Measurements from ENCODE around the gene SORCS2. TPM values are rescaled to one million over a fixed set of nuclear protein-coding genes. Genes with fewer than 3 reads are reported as not detected.

SORCS2 gene
- total RNA-seq, 2 experiments from 2014 or later: 0.07 to 0.15 TPM

DNA sequence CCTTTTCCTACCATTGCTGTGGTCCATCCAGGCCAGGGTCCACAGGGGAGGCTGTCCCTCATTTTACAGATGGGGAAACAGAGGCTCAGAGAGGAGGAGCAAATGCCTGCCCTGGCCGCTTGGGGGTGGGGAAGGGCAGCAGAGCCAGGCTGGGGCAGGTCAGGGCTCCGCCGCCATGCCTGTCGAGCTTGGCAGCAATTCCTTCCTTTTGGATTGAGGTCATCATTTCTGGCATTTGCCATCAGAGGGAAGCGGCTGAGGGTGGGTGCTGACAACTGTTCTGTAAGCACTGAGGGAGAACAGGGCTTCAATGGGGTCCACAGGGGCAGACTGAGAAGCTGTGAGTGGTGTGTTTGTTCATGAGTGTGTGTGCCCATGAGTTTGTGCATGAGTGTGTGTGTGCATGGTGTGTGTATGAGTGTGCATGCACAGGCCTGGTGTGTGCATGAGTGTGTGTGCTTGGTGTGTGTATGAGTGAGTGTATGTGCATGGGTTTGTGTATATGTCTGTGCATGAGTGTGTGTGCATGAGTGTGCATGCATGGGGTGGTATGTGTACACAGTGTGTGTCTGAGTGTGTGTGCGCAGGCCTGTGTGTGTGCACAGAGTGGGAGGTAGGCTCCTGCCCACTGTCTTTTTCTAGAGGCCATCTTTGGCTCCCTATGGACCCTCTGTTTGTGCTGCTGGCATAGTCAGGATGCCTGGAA is 115.2 kb downstream of the SORCS2 start:
- Mint-ChIP-seq H3K36me3 (ENCODE audit: low read depth) (no peaks in the 10 kb centered on the region), H3K4me1 (ENCODE audit: low read depth) (no peaks in the 10 kb centered on the region), H3K9me3 (no peaks in the 10 kb centered on the region), H3K27ac (no peak overlapping the region), H3K27me3 (ENCODE audit: low read depth) (no peaks in the 10 kb centered on the region), H3K4me3 (no peak overlapping the region)
- CTCF ChIA-PET: no interaction called here
- no peak for DNase-seq
- intact Hi-C loops (cut with micrococcal nuclease): no loop called here

DNA sequence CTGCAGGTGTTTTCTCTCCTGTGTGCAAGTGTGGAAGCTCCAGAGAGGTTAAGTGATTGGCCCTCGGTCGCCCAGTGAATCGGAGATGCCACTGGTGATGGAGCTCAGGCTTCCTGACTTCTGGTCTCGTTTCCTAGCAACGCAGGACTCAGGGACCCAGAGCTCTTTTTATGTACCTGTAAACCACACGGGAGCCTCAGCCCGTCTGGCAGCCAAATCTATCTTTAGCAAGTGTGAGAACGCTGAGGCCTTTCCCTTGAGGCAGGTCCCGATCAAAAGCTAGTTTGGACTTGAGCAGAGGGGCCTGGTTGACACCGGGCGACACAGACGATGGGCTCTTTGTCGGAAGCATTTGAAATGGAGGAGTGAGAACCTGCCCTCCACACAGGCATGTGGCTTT is 116.8 kb downstream of the SORCS2 start:
- intact Hi-C loops (cut with micrococcal nuclease): no loop called here
- H3K4me1 Mint-ChIP-seq (ENCODE audit: low read depth): no peaks in the 10 kb centered on the region
- DNase-seq: no peak
- no peaks in the 10 kb centered on the region for H3K36me3 Mint-ChIP-seq (ENCODE audit: low read depth)
- CTCF ChIA-PET: no interaction called here
- H3K27ac Mint-ChIP-seq: no peak overlapping the region
- no peak overlapping the region for H3K4me3 Mint-ChIP-seq
- no peaks in the 10 kb centered on the region for H3K9me3 Mint-ChIP-seq
- no peaks in the 10 kb centered on the region for H3K27me3 Mint-ChIP-seq (ENCODE audit: low read depth)

DNA sequence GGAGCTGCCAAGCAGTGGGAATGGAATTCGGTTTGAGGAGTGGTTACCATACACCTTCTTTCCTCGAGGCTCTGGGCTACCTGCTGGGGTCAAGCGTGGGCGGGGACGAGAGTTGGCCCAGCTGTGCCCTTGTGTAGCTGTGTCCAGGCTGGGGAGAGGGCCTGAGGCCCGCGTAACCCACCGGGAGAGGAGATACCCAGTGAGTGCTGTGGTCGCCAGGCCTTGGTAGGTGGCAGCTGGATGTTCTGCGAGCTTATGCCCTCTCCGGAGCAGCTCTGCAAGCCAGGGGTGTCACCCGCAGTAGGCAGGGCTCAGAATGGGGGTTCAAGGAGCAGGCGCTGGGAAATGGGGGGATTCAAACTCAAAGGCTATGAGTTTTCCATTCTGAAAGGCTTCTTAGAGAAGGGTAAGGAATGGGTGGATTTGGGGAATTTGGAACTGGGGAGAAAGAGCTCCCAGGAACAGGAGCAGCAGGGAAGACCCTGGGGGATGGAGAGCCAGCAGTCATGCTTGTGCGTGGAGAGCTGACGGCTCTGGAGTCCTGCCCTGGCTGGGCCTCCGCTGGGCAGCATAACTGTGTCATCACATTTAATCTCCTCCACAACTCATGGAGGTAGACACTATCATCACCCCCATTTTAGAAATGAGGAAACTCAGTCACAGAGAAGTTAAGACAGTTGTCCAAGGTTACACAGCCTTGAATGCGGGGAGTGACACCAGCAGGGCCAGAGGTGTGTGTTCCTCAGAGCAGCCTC is 117.5 kb downstream of the SORCS2 start:
- intact Hi-C loops (cut with micrococcal nuclease): no loop called here
- DNase-seq: no peak
- Mint-ChIP-seq H3K4me1 (ENCODE audit: low read depth) (no peaks in the 10 kb centered on the region), H3K9me3 (no peaks in the 10 kb centered on the region), H3K4me3 (no peak overlapping the region), H3K36me3 (ENCODE audit: low read depth) (no peaks in the 10 kb centered on the region), H3K27ac (no peak overlapping the region), H3K27me3 (ENCODE audit: low read depth) (no peaks in the 10 kb centered on the region)
- CTCF ChIA-PET: no interaction called here

DNA sequence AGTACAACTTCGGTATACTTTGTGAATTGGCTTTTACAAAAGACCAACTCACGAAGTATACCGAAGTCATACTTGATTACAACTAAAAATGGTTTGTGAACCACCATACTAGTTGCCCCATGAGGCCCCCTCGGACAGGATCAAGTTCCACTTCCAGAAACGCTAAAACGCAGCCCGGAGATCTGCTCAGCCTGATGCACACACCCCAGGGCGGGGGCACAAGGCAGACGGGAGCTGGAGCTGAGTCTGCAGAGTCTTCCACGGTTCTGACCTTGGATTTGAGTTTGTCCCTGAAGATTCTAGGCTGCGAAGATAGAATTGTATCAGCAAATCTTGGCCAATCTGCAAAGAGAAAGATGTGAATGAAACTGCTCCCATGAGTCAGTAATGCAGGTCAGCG is 118.1 kb downstream of the SORCS2 start:
- CTCF ChIA-PET: no interaction called here
- H3K27me3 Mint-ChIP-seq (ENCODE audit: low read depth): no peaks in the 10 kb centered on the region
- H3K27ac Mint-ChIP-seq: no peak overlapping the region
- intact Hi-C loops (cut with micrococcal nuclease): no loop called here
- H3K9me3 Mint-ChIP-seq: no peaks in the 10 kb centered on the region
- no peaks in the 10 kb centered on the region for H3K4me1 Mint-ChIP-seq (ENCODE audit: low read depth)
- no peaks in the 10 kb centered on the region for H3K36me3 Mint-ChIP-seq (ENCODE audit: low read depth)
- no peak for DNase-seq
- H3K4me3 Mint-ChIP-seq: no peak overlapping the region

DNA sequence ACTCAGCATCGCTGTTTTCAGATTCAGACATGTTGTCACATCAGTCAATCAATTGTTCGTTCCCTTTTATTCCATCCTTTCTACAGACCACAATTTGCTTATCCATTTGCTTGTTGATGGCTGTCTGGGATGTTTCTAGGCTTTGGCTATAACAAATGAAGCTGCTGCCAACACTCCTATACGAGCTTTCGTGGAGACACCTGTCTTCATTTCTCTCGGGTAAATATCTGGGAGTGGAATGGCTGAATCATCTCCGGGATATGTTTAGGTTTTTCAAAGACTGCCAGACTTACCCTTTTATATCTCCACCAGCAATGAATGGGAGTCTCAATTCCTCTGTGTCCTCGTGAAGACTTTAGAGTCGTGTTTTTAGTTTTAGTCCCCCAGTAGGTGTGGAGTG is 118.9 kb downstream of the SORCS2 start:
- CTCF ChIA-PET: no interaction called here

DNA sequence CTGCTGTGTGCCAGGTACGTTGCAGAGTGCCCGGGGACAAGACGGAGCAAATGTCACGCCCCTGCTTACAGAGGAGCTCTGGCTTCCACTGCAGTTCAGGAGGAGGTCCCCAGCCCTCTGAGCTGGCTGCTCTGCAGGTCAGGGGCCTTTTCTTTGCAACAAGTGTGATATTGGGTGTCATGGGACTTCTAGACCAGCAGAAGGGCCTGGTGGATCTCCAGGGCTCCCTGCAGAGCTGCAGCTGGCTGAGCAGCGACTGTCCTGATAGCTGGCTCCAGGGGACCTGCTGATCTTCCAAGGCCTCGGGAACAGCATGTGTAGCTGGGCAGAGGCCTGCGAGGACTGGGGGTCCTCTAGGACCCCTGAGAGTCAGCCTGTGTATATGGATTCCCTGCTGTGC is 120.4 kb downstream of the SORCS2 start:
- intact Hi-C loops (cut with micrococcal nuclease): no loop called here
- no peaks in the 10 kb centered on the region for H3K9me3 Mint-ChIP-seq
- H3K4me1 Mint-ChIP-seq (ENCODE audit: low read depth): no peaks in the 10 kb centered on the region
- H3K36me3 Mint-ChIP-seq (ENCODE audit: low read depth): no peaks in the 10 kb centered on the region
- H3K27me3 Mint-ChIP-seq (ENCODE audit: low read depth): no peaks in the 10 kb centered on the region
- H3K27ac Mint-ChIP-seq: no peak overlapping the region
- CTCF ChIA-PET: interaction anchor here (0.6 to 0.8 kb wide), 2 partner anchors 10 to 13 kb away, joined by 3 read pairs; no protein-coding TSS in a partner anchor
- DNase-seq: no peak
- H3K4me3 Mint-ChIP-seq: no peak overlapping the region

More for the DNA sequence above, 118.9 kb downstream of the SORCS2 start:
- intact Hi-C loops (cut with micrococcal nuclease): no loop called here
- Mint-ChIP-seq H3K4me3 (no peak overlapping the region), H3K4me1 (ENCODE audit: low read depth) (no peaks in the 10 kb centered on the region), H3K27ac (no peak overlapping the region), H3K36me3 (ENCODE audit: low read depth) (no peaks in the 10 kb centered on the region), H3K27me3 (ENCODE audit: low read depth) (no peaks in the 10 kb centered on the region), H3K9me3 (no peaks in the 10 kb centered on the region)
- DNase-seq: no peak

DNA sequence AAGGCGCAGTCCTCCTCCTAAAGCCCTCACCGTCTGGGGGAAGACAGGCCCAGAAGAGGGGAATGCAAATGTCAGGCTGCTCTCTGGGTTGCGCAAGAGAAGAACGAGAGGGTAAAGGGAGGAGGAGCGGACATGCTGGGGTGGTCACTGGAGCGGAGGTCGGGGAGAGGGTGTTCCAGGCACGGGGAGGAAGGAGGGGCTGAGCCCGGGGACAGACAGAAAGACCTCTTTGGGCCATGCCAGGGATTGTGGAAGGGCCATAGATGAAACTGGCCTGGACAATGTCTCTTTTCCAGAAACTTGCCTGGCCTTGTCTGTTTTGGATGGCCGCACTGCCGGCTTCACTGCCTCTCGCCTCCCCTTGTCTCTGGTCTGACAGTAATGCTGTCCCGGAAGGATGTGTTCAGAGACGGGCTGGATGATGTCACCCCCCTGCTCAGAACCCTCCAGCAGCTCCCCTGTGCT is 121.0 kb downstream of the SORCS2 start:
- intact Hi-C loops (cut with micrococcal nuclease): no loop called here
- H3K36me3 Mint-ChIP-seq (ENCODE audit: low read depth): no peaks in the 10 kb centered on the region
- H3K4me3 Mint-ChIP-seq: no peak overlapping the region
- H3K27ac Mint-ChIP-seq: no peak overlapping the region
- H3K9me3 Mint-ChIP-seq: peaks cover 1% of the 10 kb centered on the region
- CTCF ChIA-PET: interaction anchor here (0.6 kb wide), 1 partner anchor 14 kb away, joined by 3 read pairs; no protein-coding TSS in a partner anchor
- no peaks in the 10 kb centered on the region for H3K27me3 Mint-ChIP-seq (ENCODE audit: low read depth)
- no peaks in the 10 kb centered on the region for H3K4me1 Mint-ChIP-seq (ENCODE audit: low read depth)
- no peak for DNase-seq

DNA sequence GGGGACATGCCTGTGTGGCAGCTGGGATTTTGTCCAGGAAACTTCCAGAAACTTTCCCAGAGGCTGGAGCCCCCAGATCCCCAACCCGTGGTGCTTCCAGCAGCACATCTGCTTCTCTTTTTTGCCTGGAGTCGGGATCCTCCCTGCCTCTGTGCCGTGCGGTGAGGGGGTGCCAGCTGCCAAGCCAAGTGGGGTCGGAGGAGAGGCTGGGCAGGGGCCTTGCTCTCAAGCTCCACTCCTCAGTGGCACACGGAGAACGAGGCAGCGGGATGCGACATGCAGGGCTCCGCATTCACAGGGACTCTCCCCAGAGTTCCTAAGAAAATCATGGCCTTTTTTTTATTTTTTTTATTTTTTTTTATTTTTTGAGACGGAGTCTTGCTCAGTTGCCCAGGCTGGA is 121.7 kb downstream of the SORCS2 start:
- no peaks in the 10 kb centered on the region for H3K36me3 Mint-ChIP-seq (ENCODE audit: low read depth)
- H3K27ac Mint-ChIP-seq: no peak overlapping the region
- H3K9me3 Mint-ChIP-seq: peaks cover 8% of the 10 kb centered on the region
- H3K4me3 Mint-ChIP-seq: no peak overlapping the region
- H3K4me1 Mint-ChIP-seq (ENCODE audit: low read depth): no peaks in the 10 kb centered on the region
- no peak for DNase-seq
- H3K27me3 Mint-ChIP-seq (ENCODE audit: low read depth): no peaks in the 10 kb centered on the region
- intact Hi-C loops (cut with micrococcal nuclease): no loop called here
- CTCF ChIA-PET: no interaction called here

DNA sequence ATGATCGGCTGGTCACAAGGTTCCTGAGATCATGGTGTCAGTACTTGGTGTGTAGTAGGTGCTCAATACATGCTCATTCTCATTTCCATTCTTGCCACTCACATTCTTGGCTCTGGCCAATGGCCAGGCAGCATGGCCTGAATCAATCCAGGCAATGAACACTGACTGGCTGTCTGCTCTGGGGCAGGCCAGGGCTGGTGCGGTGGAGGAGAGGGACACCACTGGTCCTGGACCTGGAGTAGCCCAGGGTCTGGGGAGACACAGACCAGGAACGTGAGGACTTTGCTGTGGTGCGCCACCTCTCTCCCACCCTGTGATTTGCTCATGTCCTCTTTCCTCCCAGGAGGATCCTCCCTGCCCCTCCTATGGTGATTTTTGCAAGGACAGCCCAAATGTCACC is 122.9 kb downstream of the SORCS2 start:
- no peak for DNase-seq
- peaks cover 13% of the 10 kb centered on the region for H3K9me3 Mint-ChIP-seq
- CTCF ChIA-PET: no interaction called here
- H3K4me1 Mint-ChIP-seq (ENCODE audit: low read depth): no peaks in the 10 kb centered on the region
- H3K36me3 Mint-ChIP-seq (ENCODE audit: low read depth): no peaks in the 10 kb centered on the region
- H3K27me3 Mint-ChIP-seq (ENCODE audit: low read depth): no peaks in the 10 kb centered on the region
- H3K4me3 Mint-ChIP-seq: no peak overlapping the region
- no peak overlapping the region for H3K27ac Mint-ChIP-seq
- intact Hi-C loops (cut with micrococcal nuclease): no loop called here

DNA sequence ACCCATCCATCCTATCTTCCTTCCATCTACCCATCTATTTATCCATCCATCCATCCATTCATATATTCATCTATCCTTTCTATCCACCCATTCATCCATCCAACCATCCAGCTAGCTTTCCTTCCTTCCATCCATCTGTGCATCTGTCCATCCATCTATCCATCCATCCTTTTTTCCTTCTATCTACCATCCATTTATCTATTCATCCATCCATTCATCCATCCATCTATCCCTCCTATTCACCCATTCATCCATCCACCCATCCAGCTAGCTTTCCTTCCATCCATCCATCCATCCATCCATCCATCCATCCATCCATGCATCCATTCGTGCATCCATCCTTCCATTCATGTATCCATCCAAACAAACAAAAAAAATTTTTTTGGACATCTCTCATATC is 123.6 kb downstream of the SORCS2 start:
- no peaks in the 10 kb centered on the region for H3K27me3 Mint-ChIP-seq (ENCODE audit: low read depth)
- no peaks in the 10 kb centered on the region for H3K4me1 Mint-ChIP-seq (ENCODE audit: low read depth)
- no peak for DNase-seq
- intact Hi-C loops (cut with micrococcal nuclease): no loop called here
- CTCF ChIA-PET: interaction anchor here (1.2 kb wide), 1 partner anchor 20 kb away, joined by 3 read pairs; no protein-coding TSS in a partner anchor
- H3K36me3 Mint-ChIP-seq (ENCODE audit: low read depth): no peaks in the 10 kb centered on the region
- no peak overlapping the region for H3K27ac Mint-ChIP-seq
- H3K4me3 Mint-ChIP-seq: no peak overlapping the region
- H3K9me3 Mint-ChIP-seq: peaks cover 13% of the 10 kb centered on the region

DNA sequence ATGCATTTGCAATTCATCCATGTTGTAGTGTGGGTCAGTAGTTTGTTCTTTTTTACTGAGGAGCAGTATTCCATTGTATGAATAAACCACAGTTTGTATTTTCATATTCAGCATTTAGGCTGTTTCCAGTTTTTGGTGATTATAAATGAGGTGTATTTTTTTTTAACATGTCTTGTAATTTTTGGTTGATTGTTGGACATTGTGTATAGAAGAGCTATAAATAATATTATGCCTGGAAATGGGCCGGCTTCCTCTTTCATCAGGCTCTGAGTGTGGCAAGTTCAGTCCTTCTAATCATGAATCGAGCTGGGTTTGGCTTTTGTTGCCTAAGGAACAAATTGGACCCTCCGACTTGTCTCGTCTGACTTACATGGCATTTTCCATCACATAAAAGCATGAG is 126.7 kb downstream of the SORCS2 start:
- no peaks in the 10 kb centered on the region for H3K27me3 Mint-ChIP-seq (ENCODE audit: low read depth)
- H3K36me3 Mint-ChIP-seq (ENCODE audit: low read depth): no peaks in the 10 kb centered on the region
- intact Hi-C loops (cut with micrococcal nuclease): no loop called here
- H3K9me3 Mint-ChIP-seq: peaks cover 14% of the 10 kb centered on the region
- no peak overlapping the region for H3K27ac Mint-ChIP-seq
- H3K4me1 Mint-ChIP-seq (ENCODE audit: low read depth): no peaks in the 10 kb centered on the region
- no peak for DNase-seq
- CTCF ChIA-PET: no interaction called here
- no peak overlapping the region for H3K4me3 Mint-ChIP-seq

DNA sequence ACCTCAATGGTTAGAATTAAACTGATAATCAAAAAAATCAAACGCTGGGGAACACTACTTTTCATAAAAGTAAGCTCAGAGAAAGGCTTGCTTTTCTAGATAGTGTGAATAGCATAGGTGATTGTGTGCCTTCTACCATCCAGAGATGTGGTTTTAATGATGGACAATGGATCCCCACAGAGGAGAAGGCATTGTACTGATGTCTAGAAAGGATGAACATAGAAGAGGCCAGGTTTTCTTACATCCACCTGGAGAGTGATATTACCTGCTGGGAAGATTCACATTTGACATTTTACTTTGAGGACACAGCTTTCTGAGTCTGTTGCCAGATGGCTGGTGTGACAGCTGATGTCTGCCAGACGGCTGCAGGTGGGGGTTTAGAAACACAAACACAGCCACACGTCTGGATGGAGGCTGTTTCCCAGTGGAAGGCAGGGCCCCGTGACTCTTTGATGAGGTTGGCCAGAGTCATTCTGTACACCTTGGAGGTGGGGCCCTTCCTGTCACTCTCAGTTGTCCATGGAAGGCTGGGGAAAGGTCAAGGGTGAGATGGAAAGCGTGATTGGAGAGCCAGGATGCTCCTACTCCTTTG is 128.0 kb downstream of the SORCS2 start:
- Mint-ChIP-seq H3K9me3 (peaks cover 14% of the 10 kb centered on the region), H3K27ac (no peak overlapping the region), H3K4me1 (ENCODE audit: low read depth) (no peaks in the 10 kb centered on the region), H3K27me3 (ENCODE audit: low read depth) (no peaks in the 10 kb centered on the region), H3K4me3 (no peak overlapping the region), H3K36me3 (ENCODE audit: low read depth) (no peaks in the 10 kb centered on the region)
- CTCF ChIA-PET: no interaction called here
- no peak for DNase-seq
- intact Hi-C loops (cut with micrococcal nuclease): no loop called here
